Parathyroid adenoma (tissue), 2 donors: ENCODE data around the gene PILRA.
"Not testable (repeated sequence)": the region's sequence is repeated elsewhere in the genome, so short reads cannot be mapped to it uniquely, and the experiment has no call there.

ENCODE experiments used
- H2AFZ ChIP-seq: fragments of 300-600 bp; sonication (generic); one replicate; pipeline ENCODE4 v1.7.0; 2017; ENCODE audit warnings: antibody characterized with exemption, mild to moderate bottlenecking
- H3K27ac ChIP-seq: fragments of 300-600 bp; sonication (generic); one replicate; pipeline ENCODE4 v1.7.0; 2017
- H3K27me3 ChIP-seq: fragments of 300-600 bp; sonication (generic); one replicate; pipeline ENCODE4 v1.7.0; 2017; ENCODE audit warnings: low read length; ENCODE audit not compliant: control insufficient read depth, insufficient read depth
- H3K36me3 ChIP-seq: fragments of 300-600 bp; sonication (generic); one replicate; pipeline ENCODE4 v1.7.0; 2017; ENCODE audit warnings: low read length; ENCODE audit not compliant: control insufficient read depth, insufficient read depth
- H3K4me1 ChIP-seq: fragments of 300-600 bp; sonication (generic); one replicate; pipeline ENCODE4 v1.7.0; 2017; ENCODE audit warnings: control low read depth
- H3K4me2 ChIP-seq: fragments of 300-600 bp; sonication (generic); one replicate; pipeline ENCODE4 v1.7.0; 2017; ENCODE audit warnings: low read length
- H3K4me3 ChIP-seq: fragments of 300-600 bp; sonication (generic); one replicate; pipeline ENCODE4 v1.7.0; 2017; ENCODE audit warnings: low read depth, low read length
- H3K79me2 ChIP-seq: fragments of 300-600 bp; sonication (generic); one replicate; pipeline ENCODE4 v1.7.0; 2017; ENCODE audit warnings: control low read depth
- H3K9ac ChIP-seq: fragments of 300-600 bp; sonication (generic); one replicate; pipeline ENCODE4 v1.7.0; 2017; ENCODE audit warnings: mild to moderate bottlenecking
- H3K9me3 ChIP-seq: fragments of 300-600 bp; sonication (generic); one replicate; pipeline ENCODE4 v1.7.0; 2017; ENCODE audit warnings: low read length; ENCODE audit not compliant: control insufficient read depth
- TF ChIP-seq, protein P1 (sequence below): fragments of 300-600 bp; sonication (generic); IDR thresholded peaks from one replicate; pipeline ENCODE4 v1.7.0; 2017; ENCODE audit warnings: antibody characterized with exemption, mild to moderate bottlenecking
- donor health status: primary hyperparathyroidism.

The PILRA gene

GRCh38 chr7:100370303-100370702 lies 3.0 kb upstream of the PILRA start:
- no peak overlapping the region for H2AFZ ChIP-seq
- no peaks in the 10 kb centered on the region for H3K79me2 ChIP-seq
- H3K27ac ChIP-seq = no peak overlapping the region
- H3K4me2 ChIP-seq = no peak overlapping the region
- H3K4me1 ChIP-seq = no peaks in the 10 kb centered on the region
- no peak overlapping the region for H3K4me3 ChIP-seq
- no peaks in the 10 kb centered on the region for H3K9me3 ChIP-seq
- no peak overlapping the region for H3K9ac ChIP-seq
- TF ChIP-seq, protein P1, sequence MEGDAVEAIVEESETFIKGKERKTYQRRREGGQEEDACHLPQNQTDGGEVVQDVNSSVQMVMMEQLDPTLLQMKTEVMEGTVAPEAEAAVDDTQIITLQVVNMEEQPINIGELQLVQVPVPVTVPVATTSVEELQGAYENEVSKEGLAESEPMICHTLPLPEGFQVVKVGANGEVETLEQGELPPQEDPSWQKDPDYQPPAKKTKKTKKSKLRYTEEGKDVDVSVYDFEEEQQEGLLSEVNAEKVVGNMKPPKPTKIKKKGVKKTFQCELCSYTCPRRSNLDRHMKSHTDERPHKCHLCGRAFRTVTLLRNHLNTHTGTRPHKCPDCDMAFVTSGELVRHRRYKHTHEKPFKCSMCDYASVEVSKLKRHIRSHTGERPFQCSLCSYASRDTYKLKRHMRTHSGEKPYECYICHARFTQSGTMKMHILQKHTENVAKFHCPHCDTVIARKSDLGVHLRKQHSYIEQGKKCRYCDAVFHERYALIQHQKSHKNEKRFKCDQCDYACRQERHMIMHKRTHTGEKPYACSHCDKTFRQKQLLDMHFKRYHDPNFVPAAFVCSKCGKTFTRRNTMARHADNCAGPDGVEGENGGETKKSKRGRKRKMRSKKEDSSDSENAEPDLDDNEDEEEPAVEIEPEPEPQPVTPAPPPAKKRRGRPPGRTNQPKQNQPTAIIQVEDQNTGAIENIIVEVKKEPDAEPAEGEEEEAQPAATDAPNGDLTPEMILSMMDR = no peak
- no peaks in the 10 kb centered on the region for H3K36me3 ChIP-seq
- H3K27me3 ChIP-seq = no peaks in the 10 kb centered on the region

DNA sequence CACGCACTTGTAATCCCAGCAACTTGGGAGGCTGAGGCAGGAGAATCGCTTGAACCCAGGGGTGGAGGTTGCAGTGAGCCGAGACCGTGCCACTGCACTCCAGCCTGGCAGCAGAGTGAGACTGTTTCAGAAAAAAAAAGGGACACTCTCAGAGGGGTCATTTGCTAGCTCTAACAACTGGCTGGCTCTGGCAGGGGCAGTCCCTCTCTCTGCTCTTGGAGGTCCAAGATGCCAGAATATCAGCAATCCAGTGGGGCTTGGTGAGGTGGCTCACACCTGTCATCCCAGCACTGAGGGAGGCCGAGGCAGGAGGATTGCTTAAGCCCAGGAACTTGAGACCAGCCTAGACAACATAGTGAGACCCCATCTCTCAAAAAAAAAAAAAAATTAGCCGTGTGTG lies 2.5 kb upstream of the PILRA start:
- TF ChIP-seq, protein P1 = no peak
- Histone ChIP-seq H3K79me2 (no peaks in the 10 kb centered on the region), H3K4me2 (no peak overlapping the region), H3K27me3 (no peaks in the 10 kb centered on the region), H3K36me3 (no peaks in the 10 kb centered on the region), H3K9ac (no peak overlapping the region), H2AFZ (no peak overlapping the region), H3K27ac (no peak overlapping the region), H3K4me3 (no peak overlapping the region), H3K9me3 (no peaks in the 10 kb centered on the region), H3K4me1 (no peaks in the 10 kb centered on the region)

GRCh38 chr7:100371561-100372171 lies 1.6 kb upstream of the PILRA start:
- no peak overlapping the region for H3K9ac ChIP-seq
- H3K9me3 ChIP-seq = no peaks in the 10 kb centered on the region
- no peak overlapping the region for H3K4me2 ChIP-seq
- no peak overlapping the region for H3K27ac ChIP-seq
- no peak overlapping the region for H3K4me3 ChIP-seq
- no peaks in the 10 kb centered on the region for H3K27me3 ChIP-seq
- no peaks in the 10 kb centered on the region for H3K36me3 ChIP-seq
- H2AFZ ChIP-seq = no peak overlapping the region
- TF ChIP-seq, protein P1 = no peak
- no peaks in the 10 kb centered on the region for H3K4me1 ChIP-seq
- no peaks in the 10 kb centered on the region for H3K79me2 ChIP-seq

GRCh38 chr7:100372256-100372655 lies 1.0 kb upstream of the PILRA start:
- H3K79me2 ChIP-seq = no peaks in the 10 kb centered on the region
- H3K27me3 ChIP-seq = no peaks in the 10 kb centered on the region
- TF ChIP-seq, protein P1 = no peak
- no peak overlapping the region for H3K4me2 ChIP-seq
- H3K9ac ChIP-seq = no peak overlapping the region
- H3K27ac ChIP-seq = peak overlapping the region; percentile 27
- no peaks in the 10 kb centered on the region for H3K9me3 ChIP-seq
- H3K4me3 ChIP-seq = no peak overlapping the region
- no peaks in the 10 kb centered on the region for H3K4me1 ChIP-seq
- no peaks in the 10 kb centered on the region for H3K36me3 ChIP-seq
- no peak overlapping the region for H2AFZ ChIP-seq

DNA sequence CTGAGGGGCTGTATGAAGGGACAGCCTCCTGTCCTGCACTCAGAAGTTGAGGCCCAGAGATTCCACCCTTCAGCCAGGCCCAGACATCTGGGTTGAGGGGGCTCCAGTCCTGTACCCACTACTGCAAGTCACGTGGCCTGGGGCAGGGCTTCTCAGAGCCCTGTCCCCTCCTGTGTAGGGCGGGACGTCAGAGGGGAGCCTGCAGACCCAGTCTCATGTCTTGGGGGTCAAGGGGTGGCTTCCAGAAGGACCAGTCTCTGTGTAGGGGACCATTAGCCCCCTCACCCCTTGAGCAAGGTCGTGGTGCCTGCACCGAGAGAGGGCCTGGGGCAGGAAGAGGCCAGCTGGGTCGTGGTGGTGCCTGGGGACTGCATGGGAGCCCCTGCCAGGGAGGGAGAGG lies 593 bp upstream of the PILRA start:
- H3K27ac ChIP-seq = peak overlapping the region; percentile 27
- H3K9ac ChIP-seq = no peak overlapping the region

DNA sequence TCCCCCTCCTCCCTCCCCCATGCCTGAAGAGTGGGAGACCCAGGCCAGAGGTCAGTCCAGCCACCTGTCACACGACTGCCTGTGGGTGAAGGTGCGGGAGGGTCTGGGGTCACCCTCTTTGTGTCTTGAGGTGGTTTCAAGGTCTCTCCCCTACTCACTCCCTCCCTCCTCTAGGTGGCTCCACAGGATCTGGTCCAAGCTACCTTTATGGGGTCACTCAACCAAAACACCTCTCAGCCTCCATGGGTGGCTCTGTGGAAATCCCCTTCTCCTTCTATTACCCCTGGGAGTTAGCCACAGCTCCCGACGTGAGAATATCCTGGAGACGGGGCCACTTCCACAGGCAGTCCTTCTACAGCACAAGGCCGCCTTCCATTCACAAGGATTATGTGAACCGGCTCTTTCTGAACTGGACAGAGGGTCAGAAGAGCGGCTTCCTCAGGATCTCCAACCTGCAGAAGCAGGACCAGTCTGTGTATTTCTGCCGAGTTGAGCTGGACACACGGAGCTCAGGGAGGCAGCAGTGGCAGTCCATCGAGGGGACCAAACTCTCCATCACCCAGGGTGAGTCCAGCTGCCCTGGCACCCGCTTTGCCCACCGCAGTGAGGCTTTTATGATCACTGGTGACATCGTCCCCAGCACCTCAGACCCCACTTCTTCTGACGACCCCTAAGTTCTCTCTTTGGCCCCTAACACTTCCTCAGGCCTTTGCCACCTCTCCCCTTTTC lies 747 bp downstream of the PILRA start:
- H3K27ac ChIP-seq, H3K9ac ChIP-seq, H3K4me2 ChIP-seq, H3K79me2 ChIP-seq, H3K9me3 ChIP-seq, H3K36me3 ChIP-seq, H3K4me3 ChIP-seq, H3K4me1 ChIP-seq, H2AFZ ChIP-seq, H3K27me3 ChIP-seq: not testable (repeated sequence)

More for the DNA sequence above, 593 bp upstream of the PILRA start:
- Histone ChIP-seq H3K27me3 (no peaks in the 10 kb centered on the region), H3K4me2 (no peak overlapping the region), H3K79me2 (no peaks in the 10 kb centered on the region), H3K4me1 (no peaks in the 10 kb centered on the region), H3K36me3 (no peaks in the 10 kb centered on the region), H2AFZ (no peak overlapping the region), H3K4me3 (no peak overlapping the region), H3K9me3 (no peaks in the 10 kb centered on the region)
- TF ChIP-seq, protein P1 = no peak
